SK-N-SH treated with all-trans-retinoic acid at 6 μM for 48 hours (cell line): ENCODE measurements around the gene GNS.

Source experiments
- ATAC-seq: fragments of 200-7000 bp; cut with Tn5 transposase; 3 replicates; pipeline ENCODE4 v1.9.1; 2020; ENCODE audit warnings: mild to moderate bottlenecking, moderate library complexity
- ARNTL ChIP-seq: fragments of 450-650 bp; formaldehyde crosslinking; IDR thresholded peaks from 2 replicates; pipeline ENCODE4 v1.5.0; 2020; ENCODE audit warnings: low read depth, mild to moderate bottlenecking, moderate library complexity, borderline replicate concordance
- BACH2 ChIP-seq: fragments of 250-450 bp; sonication (Bioruptor Pico); IDR thresholded peaks from 2 replicates; pipeline ENCODE4 v1.9.0; 2021; ENCODE audit warnings: mild to moderate bottlenecking, borderline replicate concordance
- CSDC2 ChIP-seq: fragments of 250-450 bp; sonication (Bioruptor Pico); IDR thresholded peaks from 2 replicates; pipeline ENCODE4 v1.5.0; 2020; ENCODE audit warnings: mild to moderate bottlenecking, moderate library complexity
- ESRRG ChIP-seq: fragments of 250-450 bp; sonication (Bioruptor Pico); IDR thresholded peaks from 2 replicates; pipeline ENCODE4 v1.6.1; 2021; ENCODE audit warnings: mild to moderate bottlenecking
- GLIS3 ChIP-seq: fragments of 250-450 bp; sonication (Bioruptor Pico); IDR thresholded peaks from 2 replicates; pipeline ENCODE4 v1.5.0; 2020; ENCODE audit warnings: mild to moderate bottlenecking, moderate library complexity
- OSR1 ChIP-seq: fragments of 250-450 bp; sonication (Bioruptor Pico); IDR thresholded peaks from 2 replicates; pipeline ENCODE4 v1.8.0; 2022; ENCODE audit warnings: moderate library complexity, mild to moderate bottlenecking, inconsistent platforms
- PPARA ChIP-seq: fragments of 250-450 bp; sonication (Bioruptor Pico); IDR thresholded peaks from 2 replicates; pipeline ENCODE4 v1.5.0; 2020; ENCODE audit warnings: mild to moderate bottlenecking, borderline replicate concordance
- RARB ChIP-seq: fragments of 250-450 bp; sonication (Bioruptor Pico); IDR thresholded peaks from 2 replicates; pipeline ENCODE4 v1.8.0; 2021; ENCODE audit warnings: mild to moderate bottlenecking, moderate library complexity
- SNAI2 ChIP-seq: fragments of 250-450 bp; sonication (Bioruptor Pico); IDR thresholded peaks from 2 replicates; pipeline ENCODE4 v1.5.0; 2020; ENCODE audit warnings: mild to moderate bottlenecking, moderate library complexity
- TCF4 ChIP-seq: fragments of 250-450 bp; sonication (Bioruptor Pico); IDR thresholded peaks from 2 replicates; pipeline ENCODE4 v1.8.0; 2021; ENCODE audit warnings: mild to moderate bottlenecking, moderate library complexity, borderline replicate concordance
- TOX ChIP-seq: fragments of 250-450 bp; sonication (Bioruptor Pico); IDR thresholded peaks from 2 replicates; pipeline ENCODE4 v1.8.0; 2021; ENCODE audit warnings: mild to moderate bottlenecking, moderate library complexity, borderline replicate concordance
- ZC3H10 ChIP-seq: fragments of 250-450 bp; sonication (Bioruptor Pico); IDR thresholded peaks from 2 replicates; pipeline ENCODE4 v1.5.1; 2021; ENCODE audit warnings: mild to moderate bottlenecking, moderate library complexity
- ZFP3 ChIP-seq: fragments of 250-450 bp; sonication (Bioruptor Pico); IDR thresholded peaks from 2 replicates; pipeline ENCODE4 v1.5.0; 2020; ENCODE audit warnings: mild to moderate bottlenecking, moderate library complexity
- ZFP30 ChIP-seq: fragments of 450-650 bp; formaldehyde crosslinking; IDR thresholded peaks from 2 replicates; pipeline ENCODE4 v1.5.0; 2022; ENCODE audit warnings: mild to moderate bottlenecking, moderate library complexity
- ZNF565 ChIP-seq: fragments of 450-650 bp; formaldehyde crosslinking; conservative IDR thresholded peaks from 2 replicates; pipeline ENCODE4 v1.5.0; 2020; ENCODE audit warnings: low read depth, mild to moderate bottlenecking, moderate library complexity
- ZNF70 ChIP-seq: fragments of 450-650 bp; formaldehyde crosslinking; IDR thresholded peaks from 2 replicates; pipeline ENCODE4 v1.5.0; 2020; ENCODE audit warnings: mild to moderate bottlenecking, moderate library complexity
- ZNF8 ChIP-seq: fragments of 450-650 bp; formaldehyde crosslinking; IDR thresholded peaks from 2 replicates; pipeline ENCODE4 v1.5.0; 2020; ENCODE audit warnings: mild to moderate bottlenecking, moderate library complexity
- TF ChIP-seq, protein P1 (sequence below): fragments of 250-450 bp; sonication (Bioruptor Pico); IDR thresholded peaks from 2 replicates; pipeline ENCODE4 v1.8.0; 2020; ENCODE audit warnings: mild to moderate bottlenecking, moderate library complexity, borderline replicate concordance
- TF ChIP-seq, protein P2 (sequence below): fragments of 250-450 bp; sonication (Bioruptor Pico); IDR thresholded peaks from 2 replicates; pipeline ENCODE4 v1.5.1; 2020; ENCODE audit warnings: low read depth, mild to moderate bottlenecking, moderate library complexity
- TF ChIP-seq, protein P3 (sequence below): fragments of 250-450 bp; sonication (Bioruptor Pico); IDR thresholded peaks from 2 replicates; pipeline ENCODE4 v1.8.0; 2021; ENCODE audit warnings: low read depth, mild to moderate bottlenecking, moderate library complexity, borderline replicate concordance
- TF ChIP-seq, protein P4 (sequence below): fragments of 250-450 bp; sonication (Bioruptor Pico); IDR thresholded peaks from 2 replicates; pipeline ENCODE4 v1.5.0; 2020; ENCODE audit warnings: mild to moderate bottlenecking, moderate library complexity

GNS gene

DNA sequence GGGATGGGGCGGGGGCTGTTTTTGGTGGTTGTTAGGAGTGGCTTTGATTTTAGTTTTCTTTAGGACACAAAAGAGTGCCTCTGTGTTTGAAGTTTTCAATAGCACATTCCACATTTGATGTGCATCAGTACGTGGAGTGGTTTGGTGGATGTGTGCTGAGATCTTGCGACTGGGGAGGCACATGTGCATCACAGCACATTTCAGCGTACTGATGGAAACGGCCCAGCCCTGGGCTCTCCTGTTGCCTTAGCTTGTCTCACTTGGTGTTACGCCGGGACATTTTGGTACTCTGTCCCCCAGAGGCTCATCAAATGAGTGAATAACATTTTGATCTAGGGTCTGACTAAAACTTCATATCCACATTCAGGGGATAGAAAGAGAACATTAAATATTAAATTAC, 70.5 kb downstream of the GNS start (continued):
- TF ChIP-seq, protein P1, sequence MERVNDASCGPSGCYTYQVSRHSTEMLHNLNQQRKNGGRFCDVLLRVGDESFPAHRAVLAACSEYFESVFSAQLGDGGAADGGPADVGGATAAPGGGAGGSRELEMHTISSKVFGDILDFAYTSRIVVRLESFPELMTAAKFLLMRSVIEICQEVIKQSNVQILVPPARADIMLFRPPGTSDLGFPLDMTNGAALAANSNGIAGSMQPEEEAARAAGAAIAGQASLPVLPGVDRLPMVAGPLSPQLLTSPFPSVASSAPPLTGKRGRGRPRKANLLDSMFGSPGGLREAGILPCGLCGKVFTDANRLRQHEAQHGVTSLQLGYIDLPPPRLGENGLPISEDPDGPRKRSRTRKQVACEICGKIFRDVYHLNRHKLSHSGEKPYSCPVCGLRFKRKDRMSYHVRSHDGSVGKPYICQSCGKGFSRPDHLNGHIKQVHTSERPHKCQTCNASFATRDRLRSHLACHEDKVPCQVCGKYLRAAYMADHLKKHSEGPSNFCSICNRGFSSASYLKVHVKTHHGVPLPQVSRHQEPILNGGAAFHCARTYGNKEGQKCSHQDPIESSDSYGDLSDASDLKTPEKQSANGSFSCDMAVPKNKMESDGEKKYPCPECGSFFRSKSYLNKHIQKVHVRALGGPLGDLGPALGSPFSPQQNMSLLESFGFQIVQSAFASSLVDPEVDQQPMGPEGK (CRISPR knock-in tag): no peak
- no peak for TF ChIP-seq TOX (CRISPR knock-in tag)
- no peak for TF ChIP-seq ZNF565 (CRISPR knock-in tag)
- no peak for TF ChIP-seq ZNF70 (CRISPR knock-in tag)
- TF ChIP-seq ESRRG (CRISPR knock-in tag): no peak
- TF ChIP-seq, protein P2, sequence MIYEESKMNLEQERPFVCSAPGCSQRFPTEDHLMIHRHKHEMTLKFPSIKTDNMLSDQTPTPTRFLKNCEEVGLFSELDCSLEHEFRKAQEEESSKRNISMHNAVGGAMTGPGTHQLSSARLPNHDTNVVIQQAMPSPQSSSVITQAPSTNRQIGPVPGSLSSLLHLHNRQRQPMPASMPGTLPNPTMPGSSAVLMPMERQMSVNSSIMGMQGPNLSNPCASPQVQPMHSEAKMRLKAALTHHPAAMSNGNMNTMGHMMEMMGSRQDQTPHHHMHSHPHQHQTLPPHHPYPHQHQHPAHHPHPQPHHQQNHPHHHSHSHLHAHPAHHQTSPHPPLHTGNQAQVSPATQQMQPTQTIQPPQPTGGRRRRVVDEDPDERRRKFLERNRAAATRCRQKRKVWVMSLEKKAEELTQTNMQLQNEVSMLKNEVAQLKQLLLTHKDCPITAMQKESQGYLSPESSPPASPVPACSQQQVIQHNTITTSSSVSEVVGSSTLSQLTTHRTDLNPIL (CRISPR knock-in tag): no peak
- TF ChIP-seq ZFP30 (CRISPR knock-in tag): no peak

DNA sequence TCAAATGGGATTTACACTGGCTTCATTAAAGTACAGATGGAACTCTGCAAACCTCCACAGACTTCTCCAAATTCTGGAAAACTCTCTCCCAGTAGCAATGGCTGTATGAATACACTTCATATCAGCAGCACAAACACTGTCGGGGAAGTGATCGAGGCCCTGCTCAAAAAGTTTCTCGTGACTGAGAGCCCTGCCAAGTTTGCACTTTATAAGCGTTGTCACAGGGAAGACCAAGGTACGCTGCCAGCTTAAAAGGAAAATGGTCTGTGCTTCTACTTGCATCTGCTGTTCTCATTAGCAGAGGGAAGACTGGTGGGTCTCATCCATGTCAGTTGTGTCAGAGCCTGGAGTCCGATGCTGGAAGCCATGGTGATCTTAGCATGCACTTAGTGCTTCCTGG, 71.0 kb downstream of the GNS start:
- TF ChIP-seq OSR1 (CRISPR knock-in tag): no peak
- TF ChIP-seq, protein P2 (CRISPR knock-in tag): no peak
- no peak for TF ChIP-seq ESRRG (CRISPR knock-in tag)
- no peak for TF ChIP-seq ZNF565 (CRISPR knock-in tag)
- TF ChIP-seq, protein P3, sequence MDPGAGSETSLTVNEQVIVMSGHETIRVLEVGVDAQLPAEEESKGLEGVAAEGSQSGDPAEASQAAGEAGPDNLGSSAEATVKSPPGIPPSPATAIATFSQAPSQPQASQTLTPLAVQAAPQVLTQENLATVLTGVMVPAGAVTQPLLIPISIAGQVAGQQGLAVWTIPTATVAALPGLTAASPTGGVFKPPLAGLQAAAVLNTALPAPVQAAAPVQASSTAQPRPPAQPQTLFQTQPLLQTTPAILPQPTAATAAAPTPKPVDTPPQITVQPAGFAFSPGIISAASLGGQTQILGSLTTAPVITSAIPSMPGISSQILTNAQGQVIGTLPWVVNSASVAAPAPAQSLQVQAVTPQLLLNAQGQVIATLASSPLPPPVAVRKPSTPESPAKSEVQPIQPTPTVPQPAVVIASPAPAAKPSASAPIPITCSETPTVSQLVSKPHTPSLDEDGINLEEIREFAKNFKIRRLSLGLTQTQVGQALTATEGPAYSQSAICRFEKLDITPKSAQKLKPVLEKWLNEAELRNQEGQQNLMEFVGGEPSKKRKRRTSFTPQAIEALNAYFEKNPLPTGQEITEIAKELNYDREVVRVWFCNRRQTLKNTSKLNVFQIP: no peak
- TF ChIP-seq ZC3H10: no peak
- no peak for TF ChIP-seq ZNF8
- TF ChIP-seq, protein P1 (CRISPR knock-in tag): no peak
- TF ChIP-seq ZFP30 (CRISPR knock-in tag): no peak
- no peak for TF ChIP-seq RARB (CRISPR knock-in tag)
- TF ChIP-seq TOX (CRISPR knock-in tag): no peak
- no peak for TF ChIP-seq ZFP3 (CRISPR knock-in tag)
- no peak for TF ChIP-seq ARNTL (CRISPR knock-in tag)
- TF ChIP-seq TCF4: no peak
- TF ChIP-seq, protein P4, sequence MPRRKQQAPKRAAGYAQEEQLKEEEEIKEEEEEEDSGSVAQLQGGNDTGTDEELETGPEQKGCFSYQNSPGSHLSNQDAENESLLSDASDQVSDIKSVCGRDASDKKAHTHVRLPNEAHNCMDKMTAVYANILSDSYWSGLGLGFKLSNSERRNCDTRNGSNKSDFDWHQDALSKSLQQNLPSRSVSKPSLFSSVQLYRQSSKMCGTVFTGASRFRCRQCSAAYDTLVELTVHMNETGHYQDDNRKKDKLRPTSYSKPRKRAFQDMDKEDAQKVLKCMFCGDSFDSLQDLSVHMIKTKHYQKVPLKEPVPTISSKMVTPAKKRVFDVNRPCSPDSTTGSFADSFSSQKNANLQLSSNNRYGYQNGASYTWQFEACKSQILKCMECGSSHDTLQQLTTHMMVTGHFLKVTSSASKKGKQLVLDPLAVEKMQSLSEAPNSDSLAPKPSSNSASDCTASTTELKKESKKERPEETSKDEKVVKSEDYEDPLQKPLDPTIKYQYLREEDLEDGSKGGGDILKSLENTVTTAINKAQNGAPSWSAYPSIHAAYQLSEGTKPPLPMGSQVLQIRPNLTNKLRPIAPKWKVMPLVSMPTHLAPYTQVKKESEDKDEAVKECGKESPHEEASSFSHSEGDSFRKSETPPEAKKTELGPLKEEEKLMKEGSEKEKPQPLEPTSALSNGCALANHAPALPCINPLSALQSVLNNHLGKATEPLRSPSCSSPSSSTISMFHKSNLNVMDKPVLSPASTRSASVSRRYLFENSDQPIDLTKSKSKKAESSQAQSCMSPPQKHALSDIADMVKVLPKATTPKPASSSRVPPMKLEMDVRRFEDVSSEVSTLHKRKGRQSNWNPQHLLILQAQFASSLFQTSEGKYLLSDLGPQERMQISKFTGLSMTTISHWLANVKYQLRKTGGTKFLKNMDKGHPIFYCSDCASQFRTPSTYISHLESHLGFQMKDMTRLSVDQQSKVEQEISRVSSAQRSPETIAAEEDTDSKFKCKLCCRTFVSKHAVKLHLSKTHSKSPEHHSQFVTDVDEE (CRISPR knock-in tag): no peak
- no peak for TF ChIP-seq BACH2 (CRISPR knock-in tag)
- no peak for TF ChIP-seq CSDC2 (CRISPR knock-in tag)
- TF ChIP-seq SNAI2 (CRISPR knock-in tag): no peak
- no peak for ATAC-seq

DNA sequence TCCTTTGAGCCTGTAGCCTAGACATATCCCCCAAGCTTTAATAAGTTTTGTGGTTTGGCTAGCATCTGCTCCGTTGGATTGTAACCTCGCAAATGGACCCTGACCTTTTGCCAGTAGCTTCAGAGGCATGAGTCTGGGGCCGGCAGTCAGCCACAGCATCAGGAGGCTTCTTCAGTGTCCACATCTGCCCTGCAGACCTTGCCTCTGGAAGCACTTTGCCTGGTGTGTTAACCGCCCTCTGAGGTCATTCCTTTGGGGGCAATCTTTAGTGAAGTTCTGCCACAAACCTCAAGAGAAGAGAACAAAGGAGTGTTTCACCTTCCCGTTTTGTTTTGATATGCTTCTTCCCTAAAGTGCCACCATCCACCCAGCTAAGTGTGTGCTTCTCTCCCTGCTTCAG, 71.4 kb downstream of the GNS start:
- peak; percentile 54 for ATAC-seq
- TF ChIP-seq, protein P4 (CRISPR knock-in tag): no peak
- TF ChIP-seq PPARA (CRISPR knock-in tag) (no peak), TCF4 (no peak), ZFP30 (CRISPR knock-in tag) (no peak), GLIS3 (CRISPR knock-in tag) (no peak), TOX (CRISPR knock-in tag) (no peak), ZNF70 (CRISPR knock-in tag) (no peak), RARB (CRISPR knock-in tag) (no peak), OSR1 (CRISPR knock-in tag) (no peak), SNAI2 (CRISPR knock-in tag) (no peak), ZC3H10 (no peak)
- TF ChIP-seq, protein P2 (CRISPR knock-in tag): no peak
